A673 (cell line): ENCODE results near the gene ERH.

Source experiments
- EZH2 ChIP-seq: fragments of 200-600 bp; sonication (generic); IDR thresholded peaks from 2 replicates; pipeline ENCODE4 v1.6.1; 2017; ENCODE audit warnings: borderline replicate concordance, low read depth, mild to moderate bottlenecking, mixed read lengths, antibody characterized with exemption, low read length; ENCODE audit not compliant: poor library complexity, severe bottlenecking
- TF ChIP-seq, protein P1 (sequence below): fragments of 300-800, 200-600 bp; sonication (generic); conservative IDR thresholded peaks from 2 replicates; pipeline ENCODE4 v1.5.1; 2017; ENCODE audit warnings: low read depth, mild to moderate bottlenecking, antibody characterized with exemption, low read length, moderate library complexity, mixed read lengths

GRCh38 chr14:69404883-69405282 lies 6.8 kb upstream of the ERH start:
- TF ChIP-seq, protein P1, sequence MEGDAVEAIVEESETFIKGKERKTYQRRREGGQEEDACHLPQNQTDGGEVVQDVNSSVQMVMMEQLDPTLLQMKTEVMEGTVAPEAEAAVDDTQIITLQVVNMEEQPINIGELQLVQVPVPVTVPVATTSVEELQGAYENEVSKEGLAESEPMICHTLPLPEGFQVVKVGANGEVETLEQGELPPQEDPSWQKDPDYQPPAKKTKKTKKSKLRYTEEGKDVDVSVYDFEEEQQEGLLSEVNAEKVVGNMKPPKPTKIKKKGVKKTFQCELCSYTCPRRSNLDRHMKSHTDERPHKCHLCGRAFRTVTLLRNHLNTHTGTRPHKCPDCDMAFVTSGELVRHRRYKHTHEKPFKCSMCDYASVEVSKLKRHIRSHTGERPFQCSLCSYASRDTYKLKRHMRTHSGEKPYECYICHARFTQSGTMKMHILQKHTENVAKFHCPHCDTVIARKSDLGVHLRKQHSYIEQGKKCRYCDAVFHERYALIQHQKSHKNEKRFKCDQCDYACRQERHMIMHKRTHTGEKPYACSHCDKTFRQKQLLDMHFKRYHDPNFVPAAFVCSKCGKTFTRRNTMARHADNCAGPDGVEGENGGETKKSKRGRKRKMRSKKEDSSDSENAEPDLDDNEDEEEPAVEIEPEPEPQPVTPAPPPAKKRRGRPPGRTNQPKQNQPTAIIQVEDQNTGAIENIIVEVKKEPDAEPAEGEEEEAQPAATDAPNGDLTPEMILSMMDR = no peak
- no peak for TF ChIP-seq EZH2
